ENCODE measurements around the gene CCDC116.

DNA sequence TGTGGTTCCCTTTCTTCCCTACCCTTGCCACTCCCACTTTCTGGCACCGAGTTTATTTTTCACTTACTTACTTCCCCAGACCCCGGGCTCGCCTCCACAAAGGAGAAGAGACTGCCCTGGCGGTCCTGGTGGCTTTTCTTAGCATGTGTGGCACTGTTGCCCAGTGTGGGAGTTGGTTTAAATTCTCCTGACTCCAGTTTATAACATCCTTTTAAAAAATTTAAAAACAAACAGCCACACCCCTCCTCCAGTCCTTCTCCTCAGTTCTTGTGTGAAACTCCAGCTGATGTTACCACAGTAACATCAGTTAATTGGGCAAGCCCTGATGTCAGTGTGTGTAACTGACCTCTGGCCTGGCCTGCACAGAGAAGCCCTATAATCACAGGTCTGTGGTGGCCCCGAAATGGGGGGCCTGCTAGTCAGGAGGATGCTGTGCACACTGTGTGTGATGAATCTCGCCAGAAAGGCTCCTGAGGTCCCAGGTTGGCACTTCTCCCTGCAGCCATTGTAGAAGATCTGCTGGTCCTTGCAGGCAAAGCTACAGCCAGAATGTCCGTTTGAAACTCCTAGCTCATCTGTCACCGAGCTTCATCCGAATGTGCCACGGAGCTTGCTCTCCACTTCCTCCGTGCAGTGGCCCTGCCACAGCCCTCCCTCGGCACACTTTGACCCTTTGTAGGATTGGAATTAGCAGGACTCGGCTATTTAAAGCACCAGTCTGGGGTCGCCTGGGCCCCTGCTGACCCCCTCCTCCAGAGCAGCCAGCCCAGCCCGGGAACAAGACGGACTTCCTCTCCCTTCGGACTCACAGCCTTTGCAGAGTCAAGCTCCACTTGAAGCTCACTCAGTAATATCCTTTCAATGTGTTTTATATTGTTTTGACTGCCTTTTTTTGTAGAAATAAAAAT lies 10.3 kb upstream of the CCDC116 start:
- TF ChIP-seq REST (IDR thresholded peaks at IDR 0.05; ENCODE audit: low read depth) (no peak), RAD21 (IDR thresholded peaks at IDR 0.05; ENCODE audit: low read depth) (no peak), TAF1 (IDR thresholded peaks at IDR 0.05; ENCODE audit: low read depth) (no peak)

All from Ishikawa (cell line).